ENCODE data around the gene TUSC2. TPM values are rescaled to one million over a fixed set of nuclear protein-coding genes. Genes with fewer than 3 reads are reported as not detected.

Gene TUSC2
- total and polyA plus RNA-seq, 2 of the 13 experiments (the other 11 are each of a cell fraction or from before 2014, with no cell fraction given), result 36.7 to 39.1 TPM

DNA sequence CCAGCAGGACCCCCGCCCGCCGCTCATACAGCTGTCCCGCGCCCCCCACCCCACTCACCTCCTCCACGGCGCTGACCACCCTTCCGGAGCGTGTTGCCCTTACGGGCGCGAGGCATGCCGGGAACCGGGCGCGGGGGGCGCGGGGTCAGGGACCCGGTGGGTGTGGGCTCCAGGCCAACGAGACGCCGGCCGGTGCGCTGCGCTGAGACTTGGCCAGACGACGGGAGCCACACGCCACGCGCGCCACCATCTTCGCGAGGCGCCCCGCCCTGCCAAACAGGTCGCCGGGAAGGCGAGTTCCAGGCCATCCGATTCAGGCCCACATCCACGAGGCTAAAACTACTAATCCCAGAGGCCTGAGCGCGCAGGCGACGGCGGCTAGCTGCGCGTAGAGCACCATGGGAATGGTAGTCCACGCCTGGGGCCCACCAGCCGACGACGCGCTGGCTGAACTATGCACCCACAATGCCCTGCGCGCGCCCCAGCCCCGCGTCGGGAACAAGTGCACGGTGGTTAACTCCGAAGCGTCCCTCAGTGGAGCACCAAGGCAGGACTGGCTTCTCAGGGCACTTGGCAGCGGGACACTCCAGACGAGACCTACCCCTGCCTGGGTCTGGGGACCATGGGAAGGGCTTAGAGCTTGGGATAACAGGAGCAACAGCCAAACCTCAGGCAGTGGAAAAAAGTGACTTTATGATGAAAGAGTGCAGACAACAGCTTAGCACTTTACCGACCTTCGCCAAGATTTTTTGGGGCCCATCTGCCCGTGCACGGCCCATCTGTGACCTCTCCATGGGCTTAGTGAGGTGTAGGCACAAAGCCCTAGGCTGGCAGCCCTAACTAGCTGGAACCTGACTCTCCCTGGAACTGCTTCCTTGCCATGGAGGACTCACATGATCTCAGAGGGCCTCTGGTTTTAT is 35.6 kb downstream of the TUSC2 start, which contains the start of gene IFRD2 (continued):
- TF ChIP-seq, protein P1, sequence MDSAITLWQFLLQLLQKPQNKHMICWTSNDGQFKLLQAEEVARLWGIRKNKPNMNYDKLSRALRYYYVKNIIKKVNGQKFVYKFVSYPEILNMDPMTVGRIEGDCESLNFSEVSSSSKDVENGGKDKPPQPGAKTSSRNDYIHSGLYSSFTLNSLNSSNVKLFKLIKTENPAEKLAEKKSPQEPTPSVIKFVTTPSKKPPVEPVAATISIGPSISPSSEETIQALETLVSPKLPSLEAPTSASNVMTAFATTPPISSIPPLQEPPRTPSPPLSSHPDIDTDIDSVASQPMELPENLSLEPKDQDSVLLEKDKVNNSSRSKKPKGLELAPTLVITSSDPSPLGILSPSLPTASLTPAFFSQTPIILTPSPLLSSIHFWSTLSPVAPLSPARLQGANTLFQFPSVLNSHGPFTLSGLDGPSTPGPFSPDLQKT (CRISPR knock-in tag; IDR thresholded peaks at IDR 0.05; ENCODE audit: borderline replicate concordance), result no peak; the same call in 1 of the 2 replicates
- TF ChIP-seq KDM4B (CRISPR knock-in tag; IDR thresholded peaks at IDR 0.05) (no peak; the same call in 1 of the 2 replicates), GTF2F1 (IDR thresholded peaks at IDR 0.05; ENCODE audit: low read length) (no peak), ZBTB21 (CRISPR knock-in tag; IDR thresholded peaks at IDR 0.05) (no peak), YEATS4 (CRISPR knock-in tag; IDR thresholded peaks at IDR 0.05; ENCODE audit: borderline replicate concordance) (peak; percentile 53; the same call in 1 of the 2 replicates), NFKBIZ (CRISPR knock-in tag; IDR thresholded peaks at IDR 0.05) (0 out of 2 replicates have a peak, but pooled peaks have one; percentile 52), SNAI1 (CRISPR knock-in tag; IDR thresholded peaks at IDR 0.05; ENCODE audit: borderline replicate concordance) (no peak), NFRKB (IDR thresholded peaks at IDR 0.05) (no peak), ZBTB7A (CRISPR knock-in tag; IDR thresholded peaks at IDR 0.05) (peak; percentile 61; the same call in 1 of the 2 replicates), PHF20 (CRISPR knock-in tag; IDR thresholded peaks at IDR 0.05) (peak; percentile 77), NFATC3 (CRISPR knock-in tag; IDR thresholded peaks at IDR 0.05) (no peak), GPN1 (CRISPR knock-in tag; IDR thresholded peaks at IDR 0.05; ENCODE audit: borderline replicate concordance) (no peak; the same call in 1 of the 2 replicates), ZNF746 (CRISPR knock-in tag; IDR thresholded peaks at IDR 0.05) (no peak), RARG (CRISPR knock-in tag; IDR thresholded peaks at IDR 0.05; ENCODE audit: low read depth) (no peak), KLF11 (CRISPR knock-in tag; IDR thresholded peaks at IDR 0.05) (no peak), EHMT2 (IDR thresholded peaks at IDR 0.05; ENCODE audit: borderline replicate concordance, low read depth, low read length) (no peak), TP53 (CRISPR knock-in tag; conservative IDR thresholded peaks at IDR 0.05) (no peak), MTF1 (CRISPR knock-in tag; IDR thresholded peaks at IDR 0.05) (no peak), ZBTB7B (CRISPR knock-in tag; IDR thresholded peaks at IDR 0.05) (peak; percentile 47; the same call in 1 of the 2 replicates)
- TF ChIP-seq, protein P2, sequence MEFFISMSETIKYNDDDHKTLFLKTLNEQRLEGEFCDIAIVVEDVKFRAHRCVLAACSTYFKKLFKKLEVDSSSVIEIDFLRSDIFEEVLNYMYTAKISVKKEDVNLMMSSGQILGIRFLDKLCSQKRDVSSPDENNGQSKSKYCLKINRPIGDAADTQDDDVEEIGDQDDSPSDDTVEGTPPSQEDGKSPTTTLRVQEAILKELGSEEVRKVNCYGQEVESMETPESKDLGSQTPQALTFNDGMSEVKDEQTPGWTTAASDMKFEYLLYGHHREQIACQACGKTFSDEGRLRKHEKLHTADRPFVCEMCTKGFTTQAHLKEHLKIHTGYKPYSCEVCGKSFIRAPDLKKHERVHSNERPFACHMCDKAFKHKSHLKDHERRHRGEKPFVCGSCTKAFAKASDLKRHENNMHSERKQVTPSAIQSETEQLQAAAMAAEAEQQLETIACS (CRISPR knock-in tag; IDR thresholded peaks at IDR 0.05), result peak; percentile 79
- TF ChIP-seq, protein P3, sequence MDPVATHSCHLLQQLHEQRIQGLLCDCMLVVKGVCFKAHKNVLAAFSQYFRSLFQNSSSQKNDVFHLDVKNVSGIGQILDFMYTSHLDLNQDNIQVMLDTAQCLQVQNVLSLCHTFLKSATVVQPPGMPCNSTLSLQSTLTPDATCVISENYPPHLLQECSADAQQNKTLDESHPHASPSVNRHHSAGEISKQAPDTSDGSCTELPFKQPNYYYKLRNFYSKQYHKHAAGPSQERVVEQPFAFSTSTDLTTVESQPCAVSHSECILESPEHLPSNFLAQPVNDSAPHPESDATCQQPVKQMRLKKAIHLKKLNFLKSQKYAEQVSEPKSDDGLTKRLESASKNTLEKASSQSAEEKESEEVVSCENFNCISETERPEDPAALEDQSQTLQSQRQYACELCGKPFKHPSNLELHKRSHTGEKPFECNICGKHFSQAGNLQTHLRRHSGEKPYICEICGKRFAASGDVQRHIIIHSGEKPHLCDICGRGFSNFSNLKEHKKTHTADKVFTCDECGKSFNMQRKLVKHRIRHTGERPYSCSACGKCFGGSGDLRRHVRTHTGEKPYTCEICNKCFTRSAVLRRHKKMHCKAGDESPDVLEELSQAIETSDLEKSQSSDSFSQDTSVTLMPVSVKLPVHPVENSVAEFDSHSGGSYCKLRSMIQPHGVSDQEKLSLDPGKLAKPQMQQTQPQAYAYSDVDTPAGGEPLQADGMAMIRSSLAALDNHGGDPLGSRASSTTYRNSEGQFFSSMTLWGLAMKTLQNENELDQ (CRISPR knock-in tag; IDR thresholded peaks at IDR 0.05; ENCODE audit: borderline replicate concordance), result no peak
- TF ChIP-seq, protein P4, sequence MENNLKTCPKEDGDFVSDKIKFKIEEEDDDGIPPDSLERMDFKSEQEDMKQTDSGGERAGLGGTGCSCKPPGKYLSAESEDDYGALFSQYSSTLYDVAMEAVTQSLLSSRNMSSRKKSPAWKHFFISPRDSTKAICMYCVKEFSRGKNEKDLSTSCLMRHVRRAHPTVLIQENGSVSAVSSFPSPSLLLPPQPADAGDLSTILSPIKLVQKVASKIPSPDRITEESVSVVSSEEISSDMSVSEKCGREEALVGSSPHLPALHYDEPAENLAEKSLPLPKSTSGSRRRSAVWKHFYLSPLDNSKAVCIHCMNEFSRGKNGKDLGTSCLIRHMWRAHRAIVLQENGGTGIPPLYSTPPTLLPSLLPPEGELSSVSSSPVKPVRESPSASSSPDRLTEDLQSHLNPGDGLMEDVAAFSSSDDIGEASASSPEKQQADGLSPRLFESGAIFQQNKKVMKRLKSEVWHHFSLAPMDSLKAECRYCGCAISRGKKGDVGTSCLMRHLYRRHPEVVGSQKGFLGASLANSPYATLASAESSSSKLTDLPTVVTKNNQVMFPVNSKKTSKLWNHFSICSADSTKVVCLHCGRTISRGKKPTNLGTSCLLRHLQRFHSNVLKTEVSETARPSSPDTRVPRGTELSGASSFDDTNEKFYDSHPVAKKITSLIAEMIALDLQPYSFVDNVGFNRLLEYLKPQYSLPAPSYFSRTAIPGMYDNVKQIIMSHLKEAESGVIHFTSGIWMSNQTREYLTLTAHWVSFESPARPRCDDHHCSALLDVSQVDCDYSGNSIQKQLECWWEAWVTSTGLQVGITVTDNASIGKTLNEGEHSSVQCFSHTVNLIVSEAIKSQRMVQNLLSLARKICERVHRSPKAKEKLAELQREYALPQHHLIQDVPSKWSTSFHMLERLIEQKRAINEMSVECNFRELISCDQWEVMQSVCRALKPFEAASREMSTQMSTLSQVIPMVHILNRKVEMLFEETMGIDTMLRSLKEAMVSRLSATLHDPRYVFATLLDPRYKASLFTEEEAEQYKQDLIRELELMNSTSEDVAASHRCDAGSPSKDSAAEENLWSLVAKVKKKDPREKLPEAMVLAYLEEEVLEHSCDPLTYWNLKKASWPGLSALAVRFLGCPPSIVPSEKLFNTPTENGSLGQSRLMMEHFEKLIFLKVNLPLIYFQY (CRISPR knock-in tag; IDR thresholded peaks at IDR 0.05; ENCODE audit: borderline replicate concordance), result no peak

All from HepG2 (cell line).